Neural progenitor cell (in vitro differentiated cells): ENCODE measurements around the gene LTBP2. TPM values are rescaled to one million over a fixed set of nuclear protein-coding genes. Genes with fewer than 3 reads are reported as not detected.

Source experiments
- DNase-seq: peaks from one replicate; pipeline ENCODE4 v3.0.0-alpha.2; 2016; ENCODE audit warnings: low spot score
- H2AFZ ChIP-seq: fragments of 200-600 bp; sonication (generic); replicated peaks from 2 replicates; pipeline ENCODE4 v1.6.1; 2016; ENCODE audit warnings: antibody characterized with exemption
- H3F3A ChIP-seq: fragments of 200-600 bp; sonication (generic); 2 replicates; pipeline ENCODE4 v1.6.1; 2016; ENCODE audit warnings: antibody characterized with exemption, low read depth
- H3K27ac ChIP-seq: fragments of 200-600 bp; sonication (generic); 2 replicates; pipeline ENCODE4 v1.5.1; 2016; ENCODE audit warnings: mild to moderate bottlenecking
- H3K27me3 ChIP-seq: fragments of 200-600 bp; sonication (generic); 2 replicates; pipeline ENCODE4 v1.6.1; 2016; ENCODE audit warnings: mild to moderate bottlenecking, moderate library complexity
- H3K36me3 ChIP-seq: fragments of 200-600 bp; sonication (generic); 2 replicates; pipeline ENCODE4 v1.5.1; 2016
- H3K4me1 ChIP-seq: fragments of 200-600 bp; sonication (generic); 2 replicates; pipeline ENCODE4 v1.6.1; 2016; ENCODE audit warnings: mixed run types
- H3K4me2 ChIP-seq: fragments of 200-600 bp; sonication (generic); 2 replicates; pipeline ENCODE4 v1.6.1; 2016
- H3K4me3 ChIP-seq: fragments of 200-600 bp; sonication (generic); 2 replicates; pipeline ENCODE4 v1.5.1; 2016
- H3K79me2 ChIP-seq: fragments of 200-600 bp; sonication (generic); 2 replicates; pipeline ENCODE4 v1.6.1; 2016; ENCODE audit warnings: low read depth
- H3K9ac ChIP-seq: fragments of 200-600 bp; sonication (generic); 2 replicates; pipeline ENCODE4 v1.6.1; 2016
- H3K9me3 ChIP-seq: fragments of 200-600 bp; sonication (generic); 2 replicates; pipeline ENCODE4 v1.5.1; 2016; ENCODE audit warnings: low read depth
- H4K20me1 ChIP-seq: fragments of 200-600 bp; sonication (generic); 2 replicates; pipeline ENCODE4 v1.6.1; 2016; ENCODE audit warnings: low read depth
- H3K27ac Mint-ChIP-seq: 3 replicates; pipeline ENCODE4 v1.8.0; 2021; ENCODE audit warnings: mixed read lengths
- H3K27me3 Mint-ChIP-seq: 2 replicates; pipeline ENCODE4 v1.8.0; 2022; ENCODE audit warnings: low read depth, mild to moderate bottlenecking, inconsistent platforms, moderate library complexity, mixed read lengths; ENCODE audit not compliant: insufficient read depth
- H3K36me3 Mint-ChIP-seq: 3 replicates; pipeline ENCODE4 v1.8.0; 2021; ENCODE audit warnings: mixed read lengths
- H3K4me1 Mint-ChIP-seq: 3 replicates; pipeline ENCODE4 v1.8.0; 2021; ENCODE audit warnings: mixed read lengths
- H3K4me3 Mint-ChIP-seq: 3 replicates; pipeline ENCODE4 v1.8.0; 2021; ENCODE audit warnings: mild to moderate bottlenecking, moderate library complexity, mixed read lengths
- H3K9me3 Mint-ChIP-seq: 3 replicates; pipeline ENCODE4 v1.8.0; 2020; ENCODE audit warnings: mixed read lengths
- CTCF ChIP-seq: fragments of 200-600 bp; sonication (generic); IDR thresholded peaks from 2 replicates; pipeline ENCODE4 v1.5.1; 2017; ENCODE audit warnings: antibody characterized with exemption, mild to moderate bottlenecking
- EZH2 ChIP-seq: fragments of 200-600 bp; sonication (generic); IDR thresholded peaks from 2 replicates; pipeline ENCODE4 v1.6.1; 2017; ENCODE audit warnings: antibody characterized with exemption, mild to moderate bottlenecking, moderate library complexity
- EZH2phosphoT487 ChIP-seq: fragments of 200-600 bp; sonication (generic); IDR thresholded peaks from 2 replicates; pipeline ENCODE4 v1.6.1; 2017; ENCODE audit warnings: antibody characterized with exemption
- total RNA-seq: library from RNA; depleted of rRNA; stranded (reverse); fragments of >200 nt; gene quantifications from 2 replicates; pipeline ENCODE4 v1.2.3, GENCODE V29; 2015; ENCODE audit warnings: low replicate concordance

The LTBP2 gene
- total RNA-seq, 1 donor from 2014 or later = 0.43 TPM

GRCh38 chr14:74589291-74589879, 22.7 kb downstream of the LTBP2 start:
- Histone ChIP-seq H3K27me3 (no peaks in the 10 kb centered on the region), H3K36me3 (no peaks in the 10 kb centered on the region), H3K27ac (no peak overlapping the region), H2AFZ (no peak overlapping the region), H3K79me2 (no peaks in the 10 kb centered on the region), H3K4me2 (no peak overlapping the region), H3F3A (no peaks in the 10 kb centered on the region), H3K9ac (no peak overlapping the region), H3K9me3 (no peaks in the 10 kb centered on the region), H4K20me1 (no peaks in the 10 kb centered on the region), H3K4me1 (no peaks in the 10 kb centered on the region), H3K4me3 (no peak overlapping the region)
- TF ChIP-seq EZH2phosphoT487 = no peak
- no peak for TF ChIP-seq EZH2
- TF ChIP-seq CTCF = no peak
- H3K27ac Mint-ChIP-seq = no peak overlapping the region
- DNase-seq = no peak
- H3K27me3 Mint-ChIP-seq = peaks cover 4% of the 10 kb centered on the region
- H3K4me1 Mint-ChIP-seq = peaks cover 8% of the 10 kb centered on the region
- no peak overlapping the region for H3K4me3 Mint-ChIP-seq
- no peaks in the 10 kb centered on the region for H3K9me3 Mint-ChIP-seq
- no peaks in the 10 kb centered on the region for H3K36me3 Mint-ChIP-seq

GRCh38 chr14:74587363-74587707, 24.7 kb downstream of the LTBP2 start:
- no peak for TF ChIP-seq EZH2phosphoT487
- TF ChIP-seq EZH2 = no peak
- no peak for TF ChIP-seq CTCF
- Histone ChIP-seq H3K4me3 (no peak overlapping the region), H3K27ac (no peak overlapping the region), H4K20me1 (no peaks in the 10 kb centered on the region), H3K27me3 (no peaks in the 10 kb centered on the region), H3K4me1 (no peaks in the 10 kb centered on the region), H3F3A (no peaks in the 10 kb centered on the region), H3K9me3 (no peaks in the 10 kb centered on the region), H3K9ac (no peak overlapping the region), H3K79me2 (no peaks in the 10 kb centered on the region), H3K4me2 (no peak overlapping the region), H3K36me3 (no peaks in the 10 kb centered on the region), H2AFZ (no peak overlapping the region)
- no peaks in the 10 kb centered on the region for H3K9me3 Mint-ChIP-seq
- no peak overlapping the region for H3K27ac Mint-ChIP-seq
- no peak for DNase-seq
- peaks cover 2% of the 10 kb centered on the region for H3K4me1 Mint-ChIP-seq
- H3K36me3 Mint-ChIP-seq = no peaks in the 10 kb centered on the region
- peaks cover 4% of the 10 kb centered on the region for H3K27me3 Mint-ChIP-seq
- no peak overlapping the region for H3K4me3 Mint-ChIP-seq

GRCh38 chr14:74586681-74587362, 25.2 kb downstream of the LTBP2 start:
- TF ChIP-seq EZH2 = no peak
- no peak for TF ChIP-seq EZH2phosphoT487
- TF ChIP-seq CTCF = no peak
- Histone ChIP-seq H4K20me1 (no peaks in the 10 kb centered on the region), H3K36me3 (no peaks in the 10 kb centered on the region), H3K27ac (no peak overlapping the region), H3K27me3 (no peaks in the 10 kb centered on the region), H3K4me2 (no peak overlapping the region), H3K4me3 (no peak overlapping the region), H3F3A (no peaks in the 10 kb centered on the region), H3K4me1 (no peaks in the 10 kb centered on the region), H3K79me2 (no peaks in the 10 kb centered on the region), H2AFZ (no peak overlapping the region), H3K9me3 (no peaks in the 10 kb centered on the region), H3K9ac (no peak overlapping the region)
- H3K27ac Mint-ChIP-seq = no peak overlapping the region
- no peaks in the 10 kb centered on the region for H3K9me3 Mint-ChIP-seq
- H3K4me3 Mint-ChIP-seq = no peak overlapping the region
- H3K36me3 Mint-ChIP-seq = no peaks in the 10 kb centered on the region
- H3K4me1 Mint-ChIP-seq = peaks cover 2% of the 10 kb centered on the region
- no peak for DNase-seq
- peaks cover 4% of the 10 kb centered on the region for H3K27me3 Mint-ChIP-seq
